Measurements from ENCODE around the gene OVCH1. TPM values are rescaled to one million over a fixed set of nuclear protein-coding genes. Genes with fewer than 3 reads are reported as not detected.

The OVCH1 gene
- total RNA-seq, 1 donor from 2014 or later, result not detected

DNA sequence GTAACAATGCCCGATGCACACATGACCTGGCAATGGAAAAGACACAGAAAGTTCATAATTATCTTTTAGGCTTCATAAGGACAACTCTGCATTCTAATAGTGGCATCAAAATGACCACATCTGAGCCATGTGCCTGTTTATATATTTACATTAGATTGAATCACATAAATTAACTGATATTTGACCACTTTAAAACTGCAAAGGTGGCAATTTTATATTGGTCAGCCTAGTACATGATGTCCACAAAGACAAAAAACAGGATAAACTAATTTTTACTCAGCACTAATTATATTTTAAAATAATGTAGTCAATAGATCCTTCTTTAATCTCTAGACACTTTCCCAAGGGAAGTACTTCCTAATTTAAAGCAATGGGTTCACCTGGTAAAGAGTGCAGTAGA, 12.0 kb upstream of the OVCH1 start:
- no peaks in the 10 kb centered on the region for H3K36me3 Mint-ChIP-seq (ENCODE audit: unreplicated experiment)
- no peak for DNase-seq
- no peak overlapping the region for H3K4me3 Mint-ChIP-seq (ENCODE audit: unreplicated experiment)
- TF ChIP-seq CTCF (IDR thresholded peaks at IDR 0.05; ENCODE audit: partially characterized antibody, unreplicated experiment), result no peak
- peaks cover 12% of the 10 kb centered on the region for H3K4me1 Mint-ChIP-seq (ENCODE audit: low read depth, unreplicated experiment)
- peaks cover 3% of the 10 kb centered on the region for H3K27me3 Mint-ChIP-seq (ENCODE audit: unreplicated experiment)
- H3K27ac Mint-ChIP-seq (ENCODE audit: unreplicated experiment), result no peak overlapping the region
- H3K9me3 Mint-ChIP-seq (ENCODE audit: unreplicated experiment), result no peaks in the 10 kb centered on the region

- Mint-ChIP-seq H3K27me3 (ENCODE audit: unreplicated experiment) (peaks cover 3% of the 10 kb centered on the region), H3K9me3 (ENCODE audit: unreplicated experiment) (no peaks in the 10 kb centered on the region), H3K4me1 (ENCODE audit: low read depth, unreplicated experiment) (peaks cover 12% of the 10 kb centered on the region), H3K36me3 (ENCODE audit: unreplicated experiment) (no peaks in the 10 kb centered on the region), H3K4me3 (ENCODE audit: unreplicated experiment) (no peak overlapping the region), H3K27ac (ENCODE audit: unreplicated experiment) (no peak overlapping the region)
- DNase-seq, result no peak
- TF ChIP-seq CTCF (IDR thresholded peaks at IDR 0.05; ENCODE audit: partially characterized antibody, unreplicated experiment), result no peak
Observed at GRCh38 chr12:29508949-29509348, 11.5 kb upstream of the OVCH1 start.

DNA sequence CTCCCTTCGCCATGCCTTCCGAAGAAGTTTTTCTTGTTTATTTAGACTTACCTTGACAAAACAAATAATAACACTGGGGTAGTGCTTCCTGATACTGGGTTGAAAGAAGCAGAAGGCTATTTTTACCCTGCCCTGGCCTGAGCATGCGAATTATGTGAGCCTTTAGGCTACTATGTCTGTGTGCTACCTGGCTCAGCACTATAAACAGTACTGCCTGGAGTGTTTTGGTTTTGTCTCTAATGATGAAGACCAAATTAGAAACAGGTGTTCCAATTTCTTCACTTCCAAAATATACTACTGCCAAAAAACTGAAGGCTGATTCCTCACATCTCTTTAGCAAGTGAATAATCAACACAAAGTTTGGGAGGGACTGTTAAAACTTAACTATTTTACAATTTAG, 7.6 kb upstream of the OVCH1 start:
- peaks cover 12% of the 10 kb centered on the region for H3K4me1 Mint-ChIP-seq (ENCODE audit: low read depth, unreplicated experiment)
- no peak for DNase-seq
- H3K27ac Mint-ChIP-seq (ENCODE audit: unreplicated experiment), result no peak overlapping the region
- no peak overlapping the region for H3K4me3 Mint-ChIP-seq (ENCODE audit: unreplicated experiment)
- H3K9me3 Mint-ChIP-seq (ENCODE audit: unreplicated experiment), result no peaks in the 10 kb centered on the region
- H3K27me3 Mint-ChIP-seq (ENCODE audit: unreplicated experiment), result peaks cover 3% of the 10 kb centered on the region
- no peak for TF ChIP-seq CTCF (IDR thresholded peaks at IDR 0.05; ENCODE audit: partially characterized antibody, unreplicated experiment)
- H3K36me3 Mint-ChIP-seq (ENCODE audit: unreplicated experiment), result no peaks in the 10 kb centered on the region

GRCh38 chr12:29503283-29503682, 5.8 kb upstream of the OVCH1 start:
- Mint-ChIP-seq H3K4me1 (ENCODE audit: low read depth, unreplicated experiment) (peaks cover 12% of the 10 kb centered on the region), H3K27me3 (ENCODE audit: unreplicated experiment) (peaks cover 5% of the 10 kb centered on the region), H3K9me3 (ENCODE audit: unreplicated experiment) (no peaks in the 10 kb centered on the region), H3K4me3 (ENCODE audit: unreplicated experiment) (no peak overlapping the region), H3K27ac (ENCODE audit: unreplicated experiment) (no peak overlapping the region), H3K36me3 (ENCODE audit: unreplicated experiment) (no peaks in the 10 kb centered on the region)
- no peak for TF ChIP-seq CTCF (IDR thresholded peaks at IDR 0.05; ENCODE audit: partially characterized antibody, unreplicated experiment)
- no peak for DNase-seq

GRCh38 chr12:29499235-29499634, 1.7 kb upstream of the OVCH1 start:
- Mint-ChIP-seq H3K9me3 (ENCODE audit: unreplicated experiment) (no peaks in the 10 kb centered on the region), H3K27ac (ENCODE audit: unreplicated experiment) (no peak overlapping the region), H3K4me3 (ENCODE audit: unreplicated experiment) (no peak overlapping the region), H3K4me1 (ENCODE audit: low read depth, unreplicated experiment) (no peaks in the 10 kb centered on the region), H3K36me3 (ENCODE audit: unreplicated experiment) (no peaks in the 10 kb centered on the region), H3K27me3 (ENCODE audit: unreplicated experiment) (peaks cover 2% of the 10 kb centered on the region)
- TF ChIP-seq CTCF (IDR thresholded peaks at IDR 0.05; ENCODE audit: partially characterized antibody, unreplicated experiment), result no peak
- DNase-seq, result no peak

Measured in glutamatergic neuron (in vitro differentiated cells).